GM23248 (cell line): Measurements from ENCODE around the gene MAPK11. TPM values are rescaled to one million over a fixed set of nuclear protein-coding genes. Genes with fewer than 3 reads are reported as not detected.

Source experiments
- DNase-seq: peaks from one replicate; pipeline ENCODE4 v3.0.0-alpha.2; 2015
- H2AFZ ChIP-seq: fragments of 200-600 bp; sonication (generic); 2 replicates; pipeline ENCODE4 v1.6.1; 2016; ENCODE audit warnings: antibody characterized with exemption
- H3F3A ChIP-seq: fragments of 200-600 bp; sonication (generic); 2 replicates; pipeline ENCODE4 v1.6.1; 2016; ENCODE audit warnings: mild to moderate bottlenecking, antibody characterized with exemption, mixed run types; ENCODE audit not compliant: insufficient read depth
- H3K27ac ChIP-seq: fragments of 200-600 bp; sonication (generic); 2 replicates; pipeline ENCODE4 v1.5.1; 2016; ENCODE audit warnings: mild to moderate bottlenecking
- H3K27me3 ChIP-seq: fragments of 200-600 bp; sonication (generic); replicated peaks from 2 replicates; pipeline ENCODE4 v1.6.1; 2016; ENCODE audit warnings: mild to moderate bottlenecking; ENCODE audit not compliant: insufficient read depth
- H3K36me3 ChIP-seq: fragments of 200-600 bp; sonication (generic); 2 replicates; pipeline ENCODE4 v1.6.1; 2016; ENCODE audit warnings: low read depth, mild to moderate bottlenecking
- H3K4me1 ChIP-seq: fragments of 200-600 bp; sonication (generic); 2 replicates; pipeline ENCODE4 v1.6.1; 2016; ENCODE audit warnings: mild to moderate bottlenecking; ENCODE audit not compliant: insufficient read depth
- H3K4me2 ChIP-seq: fragments of 200-600 bp; sonication (generic); one replicate; pipeline ENCODE4 v1.6.1; 2016; ENCODE audit warnings: mild to moderate bottlenecking; ENCODE audit not compliant: unreplicated experiment
- H3K4me3 ChIP-seq: fragments of 200-600 bp; sonication (generic); 2 replicates; pipeline ENCODE4 v1.5.1; 2016; ENCODE audit warnings: mild to moderate bottlenecking
- H3K79me2 ChIP-seq: fragments of 200-600 bp; sonication (generic); 2 replicates; pipeline ENCODE4 v1.6.1; 2016; ENCODE audit warnings: mild to moderate bottlenecking; ENCODE audit not compliant: insufficient read depth
- H3K9ac ChIP-seq: fragments of 200-600 bp; sonication (generic); 2 replicates; pipeline ENCODE4 v1.6.1; 2016; ENCODE audit warnings: mild to moderate bottlenecking
- H3K9me2 ChIP-seq: fragments of 200-600 bp; sonication (generic); 2 replicates; pipeline ENCODE4 v1.6.1; 2016; ENCODE audit warnings: mixed run types, mild to moderate bottlenecking, moderate library complexity; ENCODE audit not compliant: insufficient read depth
- H3K9me3 ChIP-seq: fragments of 200-600 bp; sonication (generic); one replicate; pipeline ENCODE4 v1.6.1; 2017; ENCODE audit warnings: low read depth
- H4K20me1 ChIP-seq: fragments of 200-600 bp; sonication (generic); 2 replicates; pipeline ENCODE4 v1.6.0; 2016; ENCODE audit not compliant: insufficient read depth
- EZH2 ChIP-seq: fragments of 200-600 bp; sonication (generic); IDR thresholded peaks from 2 replicates; pipeline ENCODE4 v1.6.1; 2018; ENCODE audit warnings: antibody characterized with exemption, mild to moderate bottlenecking; ENCODE audit not compliant: insufficient read depth, poor library complexity, severe bottlenecking
- EZH2phosphoT487 ChIP-seq: fragments of 200-600 bp; sonication (generic); IDR thresholded peaks from 2 replicates; pipeline ENCODE4 v1.6.1; 2018; ENCODE audit warnings: antibody characterized with exemption, moderate library complexity, mild to moderate bottlenecking, low read depth; ENCODE audit not compliant: insufficient read depth
- WGBS, 2 experiments: methylation state at CpG; one replicate each; pipeline ENCODE4 v1.1.6; 2015 to 2017; ENCODE audit warnings: low lambda C conversion rate in 2 of 2, low coverage in 1 of 2; ENCODE audit errors: missing lambda C conversion rate in 2 of 2; 5-methylcytosine and 5-hydroxymethylcytosine counted together
- in situ Hi-C: fragments of 300-500 bp; cut with MboI; formaldehyde crosslinking; loops from 2 replicates; pipeline ENCODE4 v1.15.0; 2020
- polyA plus RNA-seq: library from polyadenylated mRNA; unstranded; fragments of >200 nt; fragmentation: Nextera tagmentation; extraction: Ambion mirVana; gene quantifications from 2 replicates; pipeline ENCODE4 v1.2.1, GENCODE V29; 2016
- total RNA-seq: library from RNA; depleted of rRNA; stranded (reverse); fragments of >200 nt; shearing (Covaris generic); gene quantifications from 2 replicates; pipeline ENCODE4 v1.2.3, GENCODE V29; 2014

MAPK11 gene
- total and polyA plus RNA-seq, 2 experiments from 2014 or later: 1.2 to 9.8 TPM

GRCh38 chr22:50255099-50255498 lies 15.1 kb downstream of the MAPK11 start:
- in situ Hi-C loops: no loop called here
- WGBS, 2 experiments: 81 to 92% methylated on average over 18 to 19 of the region's 19 CpGs

GRCh38 chr22:50253941-50254340 lies 16.2 kb downstream of the MAPK11 start:
- Histone ChIP-seq H4K20me1 (no peaks in the 10 kb centered on the region), H3K79me2 (peaks cover 21% of the 10 kb centered on the region; the same call in 1 of the 2 replicates), H3K27ac (no peak overlapping the region), H3K9ac (no peak overlapping the region), H3K4me2 (no peak overlapping the region), H2AFZ (no peak overlapping the region), H3K4me3 (no peak overlapping the region), H3K9me2 (no peaks in the 10 kb centered on the region), H3K9me3 (no peaks in the 10 kb centered on the region), H3K4me1 (peaks cover 7% of the 10 kb centered on the region; the same call in 1 of the 2 replicates), H3F3A (no peaks in the 10 kb centered on the region), H3K36me3 (no peaks in the 10 kb centered on the region), H3K27me3 (no peaks in the 10 kb centered on the region)
- DNase-seq: no peak
- WGBS, 2 experiments: 70 to 72% methylated on average over 8 of the region's 8 CpGs
- in situ Hi-C loops: no loop called here
- no peak for TF ChIP-seq EZH2phosphoT487
- TF ChIP-seq EZH2: no peak

More at GRCh38 chr22:50255099-50255498, 15.1 kb downstream of the MAPK11 start:
- peaks cover 22% of the 10 kb centered on the region for H3K79me2 ChIP-seq
- H3F3A ChIP-seq: no peaks in the 10 kb centered on the region
- TF ChIP-seq EZH2 (no peak), EZH2phosphoT487 (no peak)
- H2AFZ ChIP-seq: no peak overlapping the region
- H3K4me2 ChIP-seq: no peak overlapping the region
- H3K27ac ChIP-seq: no peak overlapping the region
- H3K4me1 ChIP-seq: peaks cover 4% of the 10 kb centered on the region; the same call in 1 of the 2 replicates
- no peak overlapping the region for H3K9ac ChIP-seq
- H3K9me3 ChIP-seq: no peaks in the 10 kb centered on the region
- no peak for DNase-seq
- no peaks in the 10 kb centered on the region for H4K20me1 ChIP-seq
- H3K4me3 ChIP-seq: no peak overlapping the region
- H3K27me3 ChIP-seq: no peaks in the 10 kb centered on the region
- no peaks in the 10 kb centered on the region for H3K36me3 ChIP-seq
- no peaks in the 10 kb centered on the region for H3K9me2 ChIP-seq

DNA sequence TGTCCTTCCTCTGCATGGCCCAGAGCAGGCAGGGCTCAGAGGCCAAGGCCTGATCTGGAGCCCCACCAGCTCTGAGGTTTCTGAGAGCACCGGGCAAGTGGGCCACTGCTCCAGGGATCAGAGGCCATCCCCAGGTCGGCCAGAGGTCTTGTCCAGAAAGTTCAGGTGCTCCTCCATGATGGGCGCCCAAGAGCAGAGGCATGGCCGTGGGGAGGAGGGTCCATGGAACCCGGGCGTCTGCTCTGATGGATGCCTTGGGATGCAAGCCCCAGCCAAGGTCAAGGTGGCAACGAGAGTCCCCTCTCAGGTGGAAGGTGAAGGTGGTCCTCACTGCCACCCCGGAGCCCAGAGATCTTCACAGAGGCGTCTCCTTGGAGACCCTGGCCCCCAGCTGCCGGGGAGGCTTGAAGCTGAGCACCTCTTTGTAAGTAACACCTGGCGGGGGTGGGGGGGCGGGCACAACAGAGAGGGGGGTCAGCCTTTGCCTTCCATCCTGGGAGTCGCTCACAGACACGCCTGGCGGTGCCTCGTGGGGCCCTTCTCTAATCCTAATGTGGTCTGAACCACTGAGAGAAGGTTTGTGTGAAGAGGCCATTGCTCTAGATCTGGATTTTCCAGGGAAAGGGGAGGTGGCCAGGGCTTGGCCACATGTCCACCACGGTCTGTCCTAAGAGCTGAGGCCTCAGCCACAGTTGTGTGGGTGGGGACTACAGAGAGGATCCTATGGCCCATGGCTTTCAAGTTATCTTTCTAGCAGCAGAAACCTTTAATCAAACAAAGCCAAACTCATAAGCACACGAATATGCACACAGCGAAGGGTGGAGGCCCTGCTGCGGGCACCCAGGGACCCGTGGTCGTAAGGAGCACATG lies 16.9 kb downstream of the MAPK11 start:
- TF ChIP-seq EZH2phosphoT487 (no peak), EZH2 (no peak)
- no peaks in the 10 kb centered on the region for H3K36me3 ChIP-seq
- no peak for DNase-seq
- H3K9me2 ChIP-seq: no peaks in the 10 kb centered on the region
- peaks cover 18% of the 10 kb centered on the region; the same call in 1 of the 2 replicates for H3K79me2 ChIP-seq
- no peak overlapping the region for H3K27ac ChIP-seq
- H3K4me1 ChIP-seq: peaks cover 7% of the 10 kb centered on the region; the same call in 1 of the 2 replicates
- no peaks in the 10 kb centered on the region for H4K20me1 ChIP-seq
- H3K4me3 ChIP-seq: no peak overlapping the region
- 78 to 84% methylated on average over 17 to 22 of the region's 22 CpGs for WGBS, 2 experiments
- no peaks in the 10 kb centered on the region for H3K9me3 ChIP-seq
- H3K4me2 ChIP-seq: no peak overlapping the region
- H2AFZ ChIP-seq: no peak overlapping the region
- no peak overlapping the region for H3K9ac ChIP-seq
- H3F3A ChIP-seq: no peaks in the 10 kb centered on the region
- in situ Hi-C loops: no loop called here
- H3K27me3 ChIP-seq: no peaks in the 10 kb centered on the region

DNA sequence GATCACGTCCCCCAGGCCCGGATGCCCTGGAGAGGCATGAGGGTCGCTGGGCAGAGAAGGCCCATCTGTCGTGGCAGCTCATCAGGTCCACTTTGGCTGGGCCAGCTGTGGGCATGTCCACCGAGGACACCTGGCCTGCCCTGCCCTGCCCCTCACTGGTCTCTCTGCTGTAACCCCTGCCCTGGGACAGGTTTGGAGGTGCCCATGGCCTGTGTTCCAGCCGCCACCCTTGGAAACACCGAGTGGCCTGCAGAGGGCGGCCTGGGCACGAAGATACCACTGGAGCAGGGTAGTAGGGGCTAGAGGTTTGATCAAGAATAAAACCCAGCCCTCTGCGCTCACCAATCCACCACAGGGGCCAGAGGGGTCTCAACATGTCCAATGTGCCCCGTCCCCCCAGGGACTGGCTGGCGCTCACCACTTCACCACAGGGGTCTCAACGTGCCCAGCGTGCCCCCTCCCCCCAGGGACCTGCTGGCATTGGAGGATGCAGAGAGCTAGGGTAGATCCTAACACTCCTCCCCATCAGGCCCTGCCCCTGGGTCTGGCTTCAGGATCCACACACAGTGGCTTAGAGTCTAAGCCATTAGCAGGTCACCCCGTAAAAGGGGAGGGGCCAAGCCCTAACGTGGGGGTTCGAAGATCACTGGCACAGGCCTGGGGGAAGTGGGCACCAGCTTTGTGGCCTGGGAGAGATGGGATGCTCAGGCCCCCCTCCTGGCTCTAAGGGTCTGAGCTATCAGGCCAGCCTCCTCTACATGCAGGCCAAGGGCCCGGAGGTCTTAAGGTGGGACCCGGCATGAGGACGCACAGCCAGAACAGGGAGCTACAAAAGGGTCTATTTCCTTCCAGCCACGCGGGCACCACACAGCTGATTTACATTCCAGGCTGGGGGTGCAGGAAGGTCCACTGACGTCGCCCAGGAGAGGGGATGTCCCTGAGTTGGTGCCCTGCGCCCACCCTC lies 17.8 kb downstream of the MAPK11 start:
- Histone ChIP-seq H4K20me1 (no peaks in the 10 kb centered on the region), H3K4me2 (no peak overlapping the region), H3K27ac (no peak overlapping the region), H3K9ac (no peak overlapping the region), H3K79me2 (peaks cover 17% of the 10 kb centered on the region; the same call in 1 of the 2 replicates), H3F3A (no peaks in the 10 kb centered on the region), H3K9me2 (no peaks in the 10 kb centered on the region), H3K36me3 (no peaks in the 10 kb centered on the region), H3K4me3 (no peak overlapping the region), H2AFZ (no peak overlapping the region), H3K9me3 (no peaks in the 10 kb centered on the region), H3K27me3 (no peaks in the 10 kb centered on the region), H3K4me1 (peaks cover 7% of the 10 kb centered on the region; the same call in 1 of the 2 replicates)
- in situ Hi-C loops: no loop called here
- peak; percentile 86 for DNase-seq
- TF ChIP-seq EZH2phosphoT487: no peak
- TF ChIP-seq EZH2: no peak
- 45 to 52% methylated on average over 21 to 25 of the region's 25 CpGs for WGBS, 2 experiments
